AG09309 (cell line): ENCODE data around the gene ADCY6.
A peak's percentile ranks its signal among the peaks of the same experiment; 100 is the strongest.
"Not testable (repeated sequence)": the region's sequence is repeated elsewhere in the genome, so short reads cannot be mapped to it uniquely, and the experiment has no call there.

Experiments used
- DNase-seq: peaks from one replicate; pipeline ENCODE4 v3.0.0-alpha.2; 2010; ENCODE audit warnings: low read depth
- H3K4me3 ChIP-seq: 2 replicates; pipeline ENCODE4 v1.5.1; 2011; ENCODE audit warnings: mild to moderate bottlenecking, low read depth, low read length, moderate library complexity; ENCODE audit not compliant: control insufficient read depth
- TF ChIP-seq, protein P1 (sequence below): IDR thresholded peaks from 2 replicates; pipeline ENCODE4 v1.5.1; 2011; ENCODE audit warnings: mild to moderate bottlenecking, low read depth, low read length, inconsistent platforms; ENCODE audit not compliant: insufficient read depth, control insufficient read depth; ENCODE audit errors: missing control alignments

ADCY6 gene

DNA sequence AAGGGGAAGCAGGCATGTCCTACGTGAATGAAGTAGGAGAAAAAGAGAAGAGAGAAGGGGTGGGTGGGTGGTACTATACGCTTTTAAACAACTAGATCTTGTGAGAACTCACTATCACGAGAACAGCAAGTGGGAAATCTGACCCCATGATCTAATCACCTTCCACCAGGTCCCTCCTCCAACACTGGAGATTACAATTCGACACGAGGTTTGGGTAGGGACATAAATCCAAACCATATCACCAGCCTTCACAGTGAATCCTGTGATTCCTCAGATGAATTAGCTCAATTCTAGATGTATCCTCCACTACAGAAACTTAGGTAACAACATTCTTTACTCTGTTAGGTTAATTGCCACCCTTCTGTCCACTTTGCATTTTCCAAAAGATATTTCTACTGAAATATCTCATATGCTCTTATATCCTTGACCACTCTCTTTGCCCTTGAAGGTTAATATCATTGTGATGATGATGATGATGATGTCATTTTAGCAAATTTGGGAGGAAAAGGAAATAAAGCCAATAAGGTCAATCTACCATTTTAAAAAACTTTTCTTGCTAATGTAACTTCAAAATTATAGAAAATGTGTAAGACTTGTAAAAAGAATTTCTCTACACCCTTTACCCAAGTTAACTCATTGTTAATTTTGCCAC, 49.1 kb downstream of the ADCY6 start:
- H3K4me3 ChIP-seq = no peak overlapping the region
- TF ChIP-seq, protein P1, sequence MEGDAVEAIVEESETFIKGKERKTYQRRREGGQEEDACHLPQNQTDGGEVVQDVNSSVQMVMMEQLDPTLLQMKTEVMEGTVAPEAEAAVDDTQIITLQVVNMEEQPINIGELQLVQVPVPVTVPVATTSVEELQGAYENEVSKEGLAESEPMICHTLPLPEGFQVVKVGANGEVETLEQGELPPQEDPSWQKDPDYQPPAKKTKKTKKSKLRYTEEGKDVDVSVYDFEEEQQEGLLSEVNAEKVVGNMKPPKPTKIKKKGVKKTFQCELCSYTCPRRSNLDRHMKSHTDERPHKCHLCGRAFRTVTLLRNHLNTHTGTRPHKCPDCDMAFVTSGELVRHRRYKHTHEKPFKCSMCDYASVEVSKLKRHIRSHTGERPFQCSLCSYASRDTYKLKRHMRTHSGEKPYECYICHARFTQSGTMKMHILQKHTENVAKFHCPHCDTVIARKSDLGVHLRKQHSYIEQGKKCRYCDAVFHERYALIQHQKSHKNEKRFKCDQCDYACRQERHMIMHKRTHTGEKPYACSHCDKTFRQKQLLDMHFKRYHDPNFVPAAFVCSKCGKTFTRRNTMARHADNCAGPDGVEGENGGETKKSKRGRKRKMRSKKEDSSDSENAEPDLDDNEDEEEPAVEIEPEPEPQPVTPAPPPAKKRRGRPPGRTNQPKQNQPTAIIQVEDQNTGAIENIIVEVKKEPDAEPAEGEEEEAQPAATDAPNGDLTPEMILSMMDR = no peak
- DNase-seq = no peak

DNA sequence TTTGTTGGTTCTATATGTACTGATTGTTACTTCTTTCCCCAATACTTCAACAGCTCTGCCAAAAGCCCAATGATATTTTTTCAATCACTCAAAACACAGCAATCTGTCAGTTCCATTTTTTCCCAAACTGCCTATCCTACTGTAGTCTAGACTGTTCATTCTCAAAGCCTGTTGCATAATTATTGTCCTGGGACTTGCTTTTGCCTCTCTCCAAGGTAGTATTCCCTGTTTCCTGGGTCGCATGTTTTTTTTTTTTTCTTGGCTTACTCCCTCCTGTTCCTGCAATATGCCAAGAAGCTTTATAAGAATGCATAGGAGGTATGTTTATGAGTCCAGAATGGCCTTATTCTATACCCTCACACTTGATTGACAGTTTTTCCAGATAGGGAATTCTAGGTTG, 52.4 kb downstream of the ADCY6 start:
- TF ChIP-seq, protein P1 = no peak
- H3K4me3 ChIP-seq = no peak overlapping the region
- DNase-seq = no peak

DNA sequence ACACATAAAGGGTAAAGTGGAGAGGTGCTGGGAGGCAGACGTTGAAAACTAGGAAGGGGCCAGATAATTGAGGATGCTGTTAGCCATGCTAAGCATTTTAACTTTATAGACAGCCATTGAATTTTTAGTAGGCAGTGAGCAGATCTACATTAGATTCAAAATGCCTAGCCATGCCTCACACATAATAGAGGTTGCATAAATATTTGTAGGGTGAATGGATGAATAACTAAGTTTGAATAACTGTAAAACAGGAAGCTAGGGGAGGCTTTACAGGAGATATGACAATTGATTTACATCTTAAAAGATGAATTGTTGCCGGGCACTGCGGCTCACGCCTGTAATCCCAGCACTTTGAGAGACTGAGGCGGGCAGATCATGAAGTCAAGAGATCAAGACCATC, 60.1 kb downstream of the ADCY6 start:
- no peak overlapping the region for H3K4me3 ChIP-seq
- no peak for DNase-seq
- TF ChIP-seq, protein P1 = no peak

DNA sequence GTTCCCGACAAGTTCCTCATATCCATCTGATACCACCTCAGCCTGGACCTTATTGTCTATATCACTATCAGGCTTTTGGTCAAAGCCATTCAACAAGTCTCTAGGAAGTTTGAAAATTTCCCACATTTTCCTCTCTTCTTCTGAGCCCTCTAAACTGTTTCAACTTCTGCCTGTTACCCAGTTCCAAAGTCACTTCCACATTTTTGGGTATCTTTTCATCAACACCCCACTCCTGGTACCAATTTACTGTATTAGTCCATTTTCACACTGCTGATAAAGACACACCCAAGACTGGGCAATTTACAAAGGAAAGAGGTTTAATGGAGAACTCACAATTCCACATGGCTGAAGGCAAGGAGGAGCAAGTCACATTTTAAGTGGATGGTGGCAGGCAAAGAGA, 68.2 kb downstream of the ADCY6 start:
- not testable (repeated sequence) for H3K4me3 ChIP-seq, DNase-seq

DNA sequence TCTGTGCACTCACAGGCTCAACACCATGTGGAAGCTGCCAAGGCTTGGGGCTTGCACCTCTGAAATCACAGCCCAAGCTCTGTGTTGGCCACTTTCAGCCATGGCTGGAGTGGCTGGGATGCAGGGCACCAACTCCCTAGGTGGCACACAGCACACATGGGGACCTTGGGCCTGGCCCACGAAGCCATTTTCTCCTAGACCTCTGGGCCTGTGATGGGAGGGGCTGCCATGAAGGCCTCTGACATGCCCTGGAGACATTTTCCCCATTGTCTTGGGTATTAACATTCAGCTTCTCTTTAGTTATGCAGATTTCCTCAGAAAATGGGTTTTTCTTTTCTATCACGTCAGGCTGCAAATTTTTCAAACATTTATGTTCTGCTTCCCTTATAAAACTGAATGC, 68.7 kb downstream of the ADCY6 start:
- not testable (repeated sequence) for H3K4me3 ChIP-seq, DNase-seq

DNA sequence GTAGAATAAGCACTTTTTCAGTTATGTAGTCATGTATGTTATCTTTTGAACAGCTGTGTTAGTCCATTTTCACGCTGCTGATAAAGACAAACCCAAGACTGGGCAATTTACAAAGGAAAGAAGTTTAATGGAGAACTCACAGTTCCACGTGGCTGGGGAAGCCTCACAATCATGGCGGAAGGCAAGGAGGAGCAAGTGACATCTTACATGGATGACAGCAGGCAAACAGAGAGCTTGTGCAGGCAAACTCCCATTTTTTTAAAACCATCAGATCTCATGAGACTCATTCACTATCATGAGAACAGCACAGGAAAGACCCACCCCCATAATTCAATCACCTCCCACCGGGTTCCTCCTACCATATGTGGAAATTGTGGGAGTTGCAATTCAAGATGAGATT, 69.9 kb downstream of the ADCY6 start:
- not testable (repeated sequence) for H3K4me3 ChIP-seq, DNase-seq

DNA sequence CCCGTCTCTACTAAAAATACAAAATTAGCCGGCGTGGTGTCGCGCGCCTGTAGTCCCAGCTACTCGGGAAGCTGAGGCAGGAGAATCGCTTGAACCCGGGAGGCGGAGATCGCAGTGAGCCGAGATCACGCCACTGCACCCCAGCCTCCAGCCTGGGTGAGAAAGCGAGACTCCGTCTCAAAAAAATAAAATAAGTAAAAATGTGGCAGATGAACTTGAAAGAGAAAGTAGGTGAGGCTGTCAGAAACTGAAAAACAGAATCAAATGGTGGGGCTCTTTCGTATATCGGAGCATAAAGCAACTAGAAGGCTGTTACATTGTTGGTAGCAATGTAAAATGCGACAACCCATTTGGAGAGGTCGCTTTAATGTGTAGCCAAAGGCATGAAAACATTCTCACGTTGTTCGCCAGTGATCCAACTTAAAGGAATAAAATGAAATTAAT, 71.6 kb downstream of the ADCY6 start:
- TF ChIP-seq, protein P1 = no peak
- peak overlapping the region; percentile 53 for H3K4me3 ChIP-seq
- no peak for DNase-seq

DNA sequence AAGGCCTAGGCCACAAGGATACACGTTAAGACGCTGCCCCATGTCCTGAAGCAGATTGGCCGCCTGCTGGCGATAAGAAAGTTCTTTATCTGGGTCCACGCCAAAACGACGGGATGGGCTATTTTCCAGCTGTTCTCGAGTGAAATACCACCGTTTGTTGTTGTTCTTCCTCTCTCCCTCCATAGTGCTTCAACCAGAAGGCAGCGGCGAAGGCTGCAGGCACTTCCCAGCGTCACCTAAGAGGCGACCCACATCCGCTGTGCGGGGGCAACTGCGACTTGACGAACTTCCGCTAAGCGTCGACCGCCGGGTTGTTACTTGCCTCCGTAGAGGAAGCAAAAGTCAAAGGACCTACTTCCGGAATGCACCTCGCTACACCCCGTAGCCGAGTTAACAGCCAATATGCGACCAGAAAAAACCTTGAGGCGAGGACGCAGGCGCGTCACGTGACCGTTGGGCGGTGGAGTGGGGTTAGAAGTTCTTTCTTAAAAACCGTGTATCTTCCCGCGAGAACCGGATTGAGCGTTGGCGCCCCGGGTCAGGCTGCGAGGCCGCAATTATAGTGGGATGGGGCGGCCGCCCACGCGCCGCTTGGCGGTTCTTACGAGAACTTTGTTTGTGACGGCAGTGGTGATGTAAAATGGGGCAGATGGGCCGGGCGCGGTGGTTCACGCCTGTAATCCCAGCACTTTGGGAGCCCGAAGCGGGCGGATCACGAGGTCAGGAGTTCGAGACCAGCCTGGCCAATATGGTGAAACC, 72.2 kb downstream of the ADCY6 start, which contains the start of gene CCNT1:
Gene CCNT1, minus strand, starts transcription at position 215 of the 759 bp plus-strand sequence. Its CDS starts 32 bp downstream, at position 183.
- TF ChIP-seq, protein P1 = peak; percentile 16
- H3K4me3 ChIP-seq = peak within 1 kb of the TSS; percentile 53
- peak; percentile 100 for DNase-seq
